NCI-H2171 (cell line): ENCODE results near the gene IFT81.
"Not testable (repeated sequence)": the region's sequence is repeated elsewhere in the genome, so short reads cannot be mapped to it uniquely, and the experiment has no call there.

Source experiments
- DNase-seq: peaks from one replicate; lab custom pipeline; 2025; lab: John Stamatoyannopoulos, UW

The IFT81 gene

GRCh38 chr12:110244372-110244771, 120.2 kb downstream of the IFT81 start:
- DNase-seq = no peak

GRCh38 chr12:110244829-110245228, 120.7 kb downstream of the IFT81 start:
- no peak for DNase-seq

GRCh38 chr12:110245369-110245772, 121.2 kb downstream of the IFT81 start:
- DNase-seq = no peak

GRCh38 chr12:110246636-110247339, 122.6 kb downstream of the IFT81 start:
- no peak for DNase-seq

- DNase-seq = peak; percentile 41
Observed at GRCh38 chr12:110247340-110248095, 123.4 kb downstream of the IFT81 start.

- DNase-seq = no peak
Observed at GRCh38 chr12:110248096-110248447, 123.9 kb downstream of the IFT81 start.

- DNase-seq = no peak
Observed at GRCh38 chr12:110249105-110249504, 124.9 kb downstream of the IFT81 start.

GRCh38 chr12:110249716-110250225, 125.6 kb downstream of the IFT81 start:
- no peak for DNase-seq

GRCh38 chr12:110251381-110251780, 127.2 kb downstream of the IFT81 start:
- DNase-seq = no peak

- no peak for DNase-seq
Observed at GRCh38 chr12:110252716-110253115, 128.6 kb downstream of the IFT81 start.

- DNase-seq = no peak
Observed at GRCh38 chr12:110253176-110253575, 129.0 kb downstream of the IFT81 start.

- DNase-seq = no peak
Observed at GRCh38 chr12:110254971-110255540, 130.9 kb downstream of the IFT81 start.

GRCh38 chr12:110255890-110256456, 131.8 kb downstream of the IFT81 start:
- not testable (repeated sequence) for DNase-seq

- DNase-seq = no peak
Observed at GRCh38 chr12:110256780-110257431, 132.7 kb downstream of the IFT81 start.

GRCh38 chr12:110258466-110258865, 134.3 kb downstream of the IFT81 start:
- no peak for DNase-seq

- DNase-seq = no peak
Observed at GRCh38 chr12:110262442-110263388, 138.6 kb downstream of the IFT81 start.

GRCh38 chr12:110266381-110266960, 142.3 kb downstream of the IFT81 start:
- no peak for DNase-seq

GRCh38 chr12:110266980-110267620, 142.9 kb downstream of the IFT81 start:
- DNase-seq = peak; percentile 43
